Kidney epithelial cell (primary cell): Measurements from ENCODE around the gene LRRC3B. TPM values are rescaled to one million over a fixed set of nuclear protein-coding genes. Genes with fewer than 3 reads are reported as not detected.

ENCODE experiments used
- DNase-seq: peaks from one replicate; pipeline ENCODE4 v3.0.0-alpha.2; 2010; ENCODE audit warnings: low read depth
- H3K27me3 ChIP-seq: 2 replicates; pipeline ENCODE4 v1.6.0; 2011; ENCODE audit warnings: low read length; ENCODE audit not compliant: control insufficient read depth, insufficient read depth
- H3K36me3 ChIP-seq: 2 replicates; pipeline ENCODE4 v1.5.1; 2011; ENCODE audit warnings: low read length; ENCODE audit not compliant: control insufficient read depth, insufficient read depth
- H3K4me3 ChIP-seq: 2 replicates; pipeline ENCODE4 v1.5.1; 2011; ENCODE audit warnings: low read depth, mild to moderate bottlenecking, control low read depth, low read length
- CTCF ChIP-seq: IDR thresholded peaks from 2 replicates; pipeline ENCODE4 v1.5.1; 2011; ENCODE audit warnings: mild to moderate bottlenecking, moderate library complexity, low read length, control low read depth, inconsistent platforms; ENCODE audit not compliant: insufficient read depth, poor library complexity, severe bottlenecking
- total RNA-seq: library from RNA; depleted of rRNA; stranded (reverse); fragments of >200 nt; gene quantifications from 2 replicates; pipeline ENCODE4 v1.2.3, GENCODE V29; 2015

The LRRC3B gene
- total RNA-seq, 1 donor from 2014 or later = not detected

DNA sequence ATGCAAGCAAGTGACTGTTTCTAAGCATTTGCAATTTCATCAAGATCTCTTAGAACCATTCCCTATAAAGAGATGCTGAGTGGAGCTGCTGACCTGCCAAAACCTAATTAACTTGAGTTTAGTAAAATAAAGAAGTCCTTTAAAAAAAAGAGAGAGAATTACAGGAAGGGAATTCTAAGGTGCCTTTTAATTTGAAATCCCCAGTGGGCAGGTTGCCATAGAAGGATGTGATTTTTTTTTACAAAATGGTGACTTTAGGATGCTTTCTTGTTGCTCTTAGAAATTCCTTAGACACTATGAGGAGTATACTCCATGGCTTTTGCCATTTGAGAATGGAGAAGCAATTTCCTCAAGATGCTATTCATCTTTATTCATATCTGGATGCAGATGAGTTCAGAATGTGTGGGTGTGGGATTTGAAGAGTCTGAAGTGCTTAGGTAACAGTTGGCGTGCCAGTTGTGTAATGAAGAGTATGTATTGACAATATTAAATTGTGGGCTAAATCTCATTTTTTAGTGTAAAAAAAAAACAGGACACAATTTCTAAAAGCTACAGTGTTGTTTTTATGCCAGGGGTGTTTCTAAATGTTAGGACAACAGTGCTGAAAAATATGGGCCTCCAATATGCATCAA, 13.6 kb downstream of the LRRC3B start:
- DNase-seq = no peak
- no peak for TF ChIP-seq CTCF
- Histone ChIP-seq H3K4me3 (no peak overlapping the region), H3K36me3 (no peaks in the 10 kb centered on the region), H3K27me3 (no peaks in the 10 kb centered on the region)

- DNase-seq = no peak
- Histone ChIP-seq H3K4me3 (no peak overlapping the region), H3K36me3 (no peaks in the 10 kb centered on the region), H3K27me3 (no peaks in the 10 kb centered on the region)
- no peak for TF ChIP-seq CTCF
These were observed 15.1 kb downstream of the LRRC3B start for GRCh38 chr3:26637698-26638097.

- Histone ChIP-seq H3K27me3 (no peaks in the 10 kb centered on the region), H3K4me3 (no peak overlapping the region), H3K36me3 (no peaks in the 10 kb centered on the region)
- DNase-seq = no peak
- no peak for TF ChIP-seq CTCF
These were observed 15.5 kb downstream of the LRRC3B start for GRCh38 chr3:26638113-26638512.

DNA sequence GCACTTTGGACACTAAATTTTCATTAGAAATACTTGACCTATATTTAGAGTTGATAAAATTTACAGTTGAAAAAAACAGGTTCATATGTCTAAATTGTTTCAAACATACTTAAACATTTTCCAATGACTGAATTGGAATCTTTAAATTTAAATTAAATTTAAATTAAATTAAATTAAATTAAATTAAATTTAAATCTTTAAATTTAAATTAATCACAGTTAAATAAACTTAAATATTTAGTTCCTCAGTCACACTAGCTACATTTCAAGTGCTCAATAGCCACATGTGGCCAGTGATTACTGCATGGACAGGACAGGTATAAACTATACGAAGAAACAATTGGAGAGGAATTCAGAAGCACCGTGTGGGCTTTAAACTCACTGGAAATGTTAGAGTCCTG, 16.8 kb downstream of the LRRC3B start:
- Histone ChIP-seq H3K27me3 (no peaks in the 10 kb centered on the region), H3K4me3 (no peak overlapping the region), H3K36me3 (no peaks in the 10 kb centered on the region)
- no peak for DNase-seq
- no peak for TF ChIP-seq CTCF

- Histone ChIP-seq H3K36me3 (no peaks in the 10 kb centered on the region), H3K4me3 (no peak overlapping the region), H3K27me3 (no peaks in the 10 kb centered on the region)
- TF ChIP-seq CTCF = no peak
- no peak for DNase-seq
These were observed 24.5 kb downstream of the LRRC3B start for GRCh38 chr3:26647078-26647477.

GRCh38 chr3:26648461-26648860, 25.9 kb downstream of the LRRC3B start:
- no peak for DNase-seq
- Histone ChIP-seq H3K27me3 (no peaks in the 10 kb centered on the region), H3K4me3 (no peak overlapping the region), H3K36me3 (no peaks in the 10 kb centered on the region)
- no peak for TF ChIP-seq CTCF
